ENCODE results near the gene PMEL.

Gene PMEL

GRCh38 chr12:55972042-55972441, 6.2 kb upstream of the PMEL start:
- H3K9ac ChIP-seq: no peak overlapping the region
- no peaks in the 10 kb centered on the region for H3K36me3 ChIP-seq (ENCODE audit: control insufficient read depth, insufficient read depth, low read length)
- peaks cover 31% of the 10 kb centered on the region for H3K79me2 ChIP-seq
- no peak for TF ChIP-seq CTCF (IDR thresholded peaks at IDR 0.05)
- peaks cover 27% of the 10 kb centered on the region for H3K4me1 ChIP-seq
- no peak overlapping the region for H3K4me3 ChIP-seq (ENCODE audit: low read depth, low read length)
- H2AFZ ChIP-seq: peak overlapping the region; percentile 26
- H3K27me3 ChIP-seq (ENCODE audit: control insufficient read depth, insufficient read depth, low read length): no peaks in the 10 kb centered on the region
- H3K9me3 ChIP-seq (ENCODE audit: control insufficient read depth, low read length): no peaks in the 10 kb centered on the region
- peak overlapping the region; percentile 93 for H3K27ac ChIP-seq
- no peak overlapping the region for H3K4me2 ChIP-seq (ENCODE audit: low read length)

- no peak overlapping the region for H3K27ac ChIP-seq
Measured at GRCh38 chr12:55970775-55971174, 4.9 kb upstream of the PMEL start.

GRCh38 chr12:55969356-55969755, 3.5 kb upstream of the PMEL start:
- Histone ChIP-seq H3K4me2 (ENCODE audit: low read length) (no peak overlapping the region), H3K27ac (no peak overlapping the region), H3K27me3 (ENCODE audit: control insufficient read depth, insufficient read depth, low read length) (no peaks in the 10 kb centered on the region), H2AFZ (no peak overlapping the region), H3K79me2 (peaks cover 5% of the 10 kb centered on the region), H3K4me1 (peaks cover 23% of the 10 kb centered on the region), H3K9me3 (ENCODE audit: control insufficient read depth, low read length) (no peaks in the 10 kb centered on the region), H3K36me3 (ENCODE audit: control insufficient read depth, insufficient read depth, low read length) (no peaks in the 10 kb centered on the region), H3K9ac (no peak overlapping the region), H3K4me3 (ENCODE audit: low read depth, low read length) (no peak overlapping the region)
- TF ChIP-seq CTCF (IDR thresholded peaks at IDR 0.05): no peak

More at GRCh38 chr12:55970775-55971174, 4.9 kb upstream of the PMEL start:
- H3K4me3 ChIP-seq (ENCODE audit: low read depth, low read length): no peak overlapping the region
- H3K36me3 ChIP-seq (ENCODE audit: control insufficient read depth, insufficient read depth, low read length): no peaks in the 10 kb centered on the region
- H3K27me3 ChIP-seq (ENCODE audit: control insufficient read depth, insufficient read depth, low read length): no peaks in the 10 kb centered on the region
- H3K79me2 ChIP-seq: peaks cover 19% of the 10 kb centered on the region
- no peak overlapping the region for H3K4me2 ChIP-seq (ENCODE audit: low read length)
- TF ChIP-seq CTCF (IDR thresholded peaks at IDR 0.05): no peak
- no peak overlapping the region for H2AFZ ChIP-seq
- H3K9ac ChIP-seq: no peak overlapping the region
- H3K9me3 ChIP-seq (ENCODE audit: control insufficient read depth, low read length): no peaks in the 10 kb centered on the region
- H3K4me1 ChIP-seq: peaks cover 29% of the 10 kb centered on the region

- Histone ChIP-seq H3K79me2 (no peaks in the 10 kb centered on the region), H3K36me3 (ENCODE audit: control insufficient read depth, insufficient read depth, low read length) (no peaks in the 10 kb centered on the region), H3K27ac (peak within 1 kb of the TSS; percentile 78), H3K9me3 (ENCODE audit: control insufficient read depth, low read length) (no peaks in the 10 kb centered on the region), H3K4me3 (ENCODE audit: low read depth, low read length) (peak within 1 kb of the TSS; percentile 87), H3K9ac (peak within 1 kb of the TSS; percentile 49), H3K4me1 (peaks cover 16% of the 10 kb centered on the region), H3K4me2 (ENCODE audit: low read length) (peak within 1 kb of the TSS; percentile 99), H2AFZ (peak within 1 kb of the TSS; percentile 100), H3K27me3 (ENCODE audit: control insufficient read depth, insufficient read depth, low read length) (no peaks in the 10 kb centered on the region)
- no peak for TF ChIP-seq CTCF (IDR thresholded peaks at IDR 0.05)
Measured at GRCh38 chr12:55966408-55967281, 803 bp upstream of the PMEL start, which contains the start of gene CDK2. Gene CDK2, plus strand, starts transcription at chr12:55966830. Its CDS starts 179 bp downstream, at chr12:55967009.

Data from parathyroid adenoma (tissue), 2 donors.